ENCODE results near the gene ULK2.
"Not testable (repeated sequence)": the region's sequence is repeated elsewhere in the genome, so short reads cannot be mapped to it uniquely, and the experiment has no call there.

The ULK2 gene

DNA sequence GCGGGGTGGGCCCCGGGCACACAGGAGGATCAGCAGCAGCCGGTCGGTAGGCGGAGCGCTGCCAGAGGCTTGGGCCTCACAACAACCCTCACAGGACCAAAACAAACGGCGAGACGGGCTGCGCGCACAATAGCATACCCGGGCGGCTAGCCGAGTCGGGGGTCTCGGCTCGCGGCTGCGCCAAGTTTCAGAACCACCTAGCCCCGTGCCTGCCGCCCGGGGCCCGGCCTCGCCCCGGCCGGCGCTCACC lies 732 bp downstream of the ULK2 start:
- Histone ChIP-seq H3K27me3 (ENCODE audit: insufficient read depth, insufficient read length) (peaks cover 11% of the 10 kb centered on the region), H3K9ac (ENCODE audit: insufficient read length, low read depth) (peak overlapping the region; percentile 83), H3K36me3 (ENCODE audit: insufficient read depth, insufficient read length, low read length) (no peaks in the 10 kb centered on the region), H3K9me3 (ENCODE audit: insufficient read depth, low read length) (no peaks in the 10 kb centered on the region), H3K4me3 (ENCODE audit: insufficient read length, low read depth) (peak overlapping the region; percentile 60), H3K4me1 (ENCODE audit: insufficient read depth, insufficient read length) (peaks cover 3% of the 10 kb centered on the region)
- DNase-seq (ENCODE audit: low read depth, low spot score) = peak; percentile 30
- TF ChIP-seq ZNF274 (IDR thresholded peaks at IDR 0.05; ENCODE audit: low read depth, low read length) (no peak), SUZ12 (IDR thresholded peaks at IDR 0.05; ENCODE audit: extremely low read depth, insufficient read depth, insufficient read length) (no peak), YY1 (IDR thresholded peaks at IDR 0.05; ENCODE audit: insufficient read depth, insufficient read length) (no peak)

DNA sequence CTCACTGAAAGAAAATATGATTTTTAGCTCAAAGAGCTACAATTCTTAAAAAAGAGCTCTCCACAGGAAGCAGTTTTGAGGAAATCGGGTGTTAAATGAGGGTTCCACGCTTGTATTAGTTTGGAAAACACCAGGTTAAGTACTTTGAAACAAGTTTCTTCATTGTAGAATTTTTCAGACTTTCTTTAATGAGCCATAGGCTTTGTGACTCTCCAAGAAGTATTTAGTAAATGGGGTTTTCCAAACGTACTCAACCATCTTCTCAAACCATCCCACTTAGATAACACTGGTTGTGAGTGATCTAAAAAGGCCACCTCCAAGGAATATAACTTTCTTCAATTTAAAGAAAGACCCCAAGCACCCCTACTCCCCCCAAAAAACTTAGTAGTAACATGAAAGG lies 2.7 kb downstream of the ULK2 start:
- H3K4me1 ChIP-seq (ENCODE audit: insufficient read depth, insufficient read length) = peaks cover 3% of the 10 kb centered on the region
- TF ChIP-seq ZNF274 (IDR thresholded peaks at IDR 0.05; ENCODE audit: low read depth, low read length) (no peak), YY1 (IDR thresholded peaks at IDR 0.05; ENCODE audit: insufficient read depth, insufficient read length) (no peak), SUZ12 (IDR thresholded peaks at IDR 0.05; ENCODE audit: extremely low read depth, insufficient read depth, insufficient read length) (no peak)
- no peak overlapping the region for H3K9ac ChIP-seq (ENCODE audit: insufficient read length, low read depth)
- H3K27me3 ChIP-seq (ENCODE audit: insufficient read depth, insufficient read length) = peaks cover 11% of the 10 kb centered on the region
- no peak for DNase-seq (ENCODE audit: low read depth, low spot score)
- no peaks in the 10 kb centered on the region for H3K36me3 ChIP-seq (ENCODE audit: insufficient read depth, insufficient read length, low read length)
- H3K9me3 ChIP-seq (ENCODE audit: insufficient read depth, low read length) = no peaks in the 10 kb centered on the region
- no peak overlapping the region for H3K4me3 ChIP-seq (ENCODE audit: insufficient read length, low read depth)

DNA sequence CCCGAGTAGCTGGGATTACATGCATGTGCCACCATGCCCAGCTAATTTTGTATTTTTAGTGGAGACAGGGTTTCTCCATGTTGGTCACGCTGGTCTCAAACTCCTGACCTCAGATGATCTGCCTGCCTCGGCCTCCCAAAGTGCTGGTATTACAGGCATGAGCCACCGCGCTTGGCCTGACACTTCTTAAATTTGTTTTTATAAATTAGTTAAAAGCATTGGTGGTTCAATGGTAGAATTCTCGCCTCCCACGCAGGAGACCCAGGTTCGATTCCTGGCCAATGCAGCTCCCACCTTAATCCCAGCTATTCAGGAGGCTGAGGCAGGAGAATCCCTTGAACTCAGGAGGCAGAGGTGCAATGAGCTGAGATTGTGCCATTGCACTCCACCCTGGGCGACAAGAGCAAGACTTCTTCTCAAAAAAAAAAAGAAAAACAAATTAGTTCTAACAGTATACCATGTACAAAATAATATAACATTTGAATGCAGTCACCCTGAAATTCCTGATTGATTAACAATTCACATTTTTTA lies 7.0 kb downstream of the ULK2 start:
- H3K4me1 ChIP-seq (ENCODE audit: insufficient read depth, insufficient read length); H3K9ac ChIP-seq (ENCODE audit: insufficient read length, low read depth); DNase-seq (ENCODE audit: low read depth, low spot score); H3K27me3 ChIP-seq (ENCODE audit: insufficient read depth, insufficient read length); H3K4me3 ChIP-seq (ENCODE audit: insufficient read length, low read depth); H3K9me3 ChIP-seq (ENCODE audit: insufficient read depth, low read length); H3K36me3 ChIP-seq (ENCODE audit: insufficient read depth, insufficient read length, low read length): not testable (repeated sequence)

DNA sequence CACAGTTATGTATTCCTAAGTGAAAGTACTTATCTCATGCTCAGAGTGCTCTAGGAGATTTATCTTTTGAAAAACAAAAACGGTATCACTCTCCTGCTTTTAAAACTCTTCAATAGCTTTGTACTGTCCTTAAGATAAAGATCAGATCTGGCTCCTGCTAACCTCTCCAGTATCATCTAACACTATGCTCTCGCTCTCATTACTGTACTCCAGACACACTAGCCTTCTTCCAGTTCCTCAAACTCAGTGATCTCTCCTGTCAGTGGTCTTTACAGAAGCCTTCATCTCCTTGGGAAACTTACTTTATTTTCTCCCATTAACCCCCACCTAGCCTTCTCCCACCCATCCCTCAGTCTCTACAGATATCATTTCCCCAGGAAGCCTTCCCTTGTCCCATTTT lies 10.1 kb downstream of the ULK2 start:
- DNase-seq (ENCODE audit: low read depth, low spot score) = no peak
- H3K4me3 ChIP-seq (ENCODE audit: insufficient read length, low read depth) = no peak overlapping the region
- no peak overlapping the region for H3K9ac ChIP-seq (ENCODE audit: insufficient read length, low read depth)
- TF ChIP-seq SUZ12 (IDR thresholded peaks at IDR 0.05; ENCODE audit: extremely low read depth, insufficient read depth, insufficient read length) (no peak), ZNF274 (IDR thresholded peaks at IDR 0.05; ENCODE audit: low read depth, low read length) (no peak), YY1 (IDR thresholded peaks at IDR 0.05; ENCODE audit: insufficient read depth, insufficient read length) (no peak)
- peaks cover 3% of the 10 kb centered on the region for H3K36me3 ChIP-seq (ENCODE audit: insufficient read depth, insufficient read length, low read length)
- no peaks in the 10 kb centered on the region for H3K27me3 ChIP-seq (ENCODE audit: insufficient read depth, insufficient read length)
- no peaks in the 10 kb centered on the region for H3K9me3 ChIP-seq (ENCODE audit: insufficient read depth, low read length)
- no peaks in the 10 kb centered on the region for H3K4me1 ChIP-seq (ENCODE audit: insufficient read depth, insufficient read length)

DNA sequence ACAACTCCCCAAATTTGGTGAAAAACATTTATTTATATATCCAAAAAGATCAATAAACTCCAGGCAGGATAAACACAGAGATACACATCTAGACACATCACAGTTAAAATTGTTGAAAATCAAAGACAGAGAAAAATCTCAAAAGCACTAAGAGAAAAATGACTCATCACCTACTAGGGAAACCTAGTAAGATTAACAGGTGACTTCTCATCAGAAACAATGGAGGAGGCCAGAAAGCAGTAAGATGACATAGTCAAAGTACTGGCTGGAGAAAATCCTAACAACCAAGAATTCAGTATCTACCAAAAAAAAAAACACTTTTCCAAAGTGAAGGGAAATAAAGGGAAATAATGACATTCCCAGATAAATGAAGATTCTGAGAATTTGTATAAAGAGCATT lies 33.8 kb downstream of the ULK2 start:
- no peak overlapping the region for H3K9ac ChIP-seq (ENCODE audit: insufficient read length, low read depth)
- DNase-seq (ENCODE audit: low read depth, low spot score) = no peak
- no peaks in the 10 kb centered on the region for H3K9me3 ChIP-seq (ENCODE audit: insufficient read depth, low read length)
- H3K36me3 ChIP-seq (ENCODE audit: insufficient read depth, insufficient read length, low read length) = no peaks in the 10 kb centered on the region
- no peaks in the 10 kb centered on the region for H3K27me3 ChIP-seq (ENCODE audit: insufficient read depth, insufficient read length)
- TF ChIP-seq YY1 (IDR thresholded peaks at IDR 0.05; ENCODE audit: insufficient read depth, insufficient read length) (no peak), SUZ12 (IDR thresholded peaks at IDR 0.05; ENCODE audit: extremely low read depth, insufficient read depth, insufficient read length) (no peak), ZNF274 (IDR thresholded peaks at IDR 0.05; ENCODE audit: low read depth, low read length) (no peak)
- no peaks in the 10 kb centered on the region for H3K4me1 ChIP-seq (ENCODE audit: insufficient read depth, insufficient read length)
- H3K4me3 ChIP-seq (ENCODE audit: insufficient read length, low read depth) = no peak overlapping the region

DNA sequence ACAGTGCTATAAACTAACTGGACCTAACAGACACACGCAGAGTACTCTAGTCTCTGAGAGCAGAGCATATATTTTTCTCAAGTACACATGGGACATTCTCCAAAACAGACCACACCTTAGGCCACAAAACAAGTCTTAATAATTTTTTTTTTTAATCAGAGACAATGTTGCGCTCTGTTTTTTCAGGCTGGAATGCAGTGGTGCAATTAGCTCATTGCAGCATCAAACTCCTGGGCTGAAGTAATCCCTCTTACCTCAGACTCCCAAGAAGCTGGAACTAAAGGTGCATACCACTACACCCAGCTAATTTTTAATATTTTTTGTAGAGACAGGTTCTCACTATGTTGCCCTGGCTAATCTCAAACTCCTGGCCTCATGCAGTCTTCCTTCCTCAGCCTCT lies 37.7 kb downstream of the ULK2 start:
- H3K36me3 ChIP-seq (ENCODE audit: insufficient read depth, insufficient read length, low read length) = no peaks in the 10 kb centered on the region
- peaks cover 3% of the 10 kb centered on the region for H3K4me1 ChIP-seq (ENCODE audit: insufficient read depth, insufficient read length)
- no peak overlapping the region for H3K4me3 ChIP-seq (ENCODE audit: insufficient read length, low read depth)
- DNase-seq (ENCODE audit: low read depth, low spot score) = no peak
- no peaks in the 10 kb centered on the region for H3K27me3 ChIP-seq (ENCODE audit: insufficient read depth, insufficient read length)
- H3K9me3 ChIP-seq (ENCODE audit: insufficient read depth, low read length) = no peaks in the 10 kb centered on the region
- H3K9ac ChIP-seq (ENCODE audit: insufficient read length, low read depth) = no peak overlapping the region
- TF ChIP-seq YY1 (IDR thresholded peaks at IDR 0.05; ENCODE audit: insufficient read depth, insufficient read length) (no peak), SUZ12 (IDR thresholded peaks at IDR 0.05; ENCODE audit: extremely low read depth, insufficient read depth, insufficient read length) (no peak), ZNF274 (IDR thresholded peaks at IDR 0.05; ENCODE audit: low read depth, low read length) (no peak)

DNA sequence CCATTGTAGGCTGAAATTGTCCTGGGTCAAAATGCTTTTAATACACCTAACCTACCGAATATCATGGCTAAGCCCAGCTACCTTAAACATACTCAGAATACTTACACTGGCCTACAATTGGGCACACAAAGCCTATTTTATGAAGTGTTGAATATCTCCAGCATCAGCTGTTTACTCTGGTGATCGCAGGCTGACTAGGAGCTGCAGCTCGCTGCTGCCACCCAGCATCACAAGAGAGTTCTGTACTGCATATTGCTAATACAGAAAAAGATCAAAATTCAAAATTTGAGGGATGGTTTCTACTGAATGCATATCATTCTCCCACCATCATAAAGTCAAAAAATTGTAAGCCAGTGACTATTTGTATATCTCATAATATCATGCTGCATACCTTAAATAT lies 55.3 kb downstream of the ULK2 start:
- Histone ChIP-seq H3K27me3 (ENCODE audit: insufficient read depth, insufficient read length) (no peaks in the 10 kb centered on the region), H3K36me3 (ENCODE audit: insufficient read depth, insufficient read length, low read length) (no peaks in the 10 kb centered on the region), H3K4me3 (ENCODE audit: insufficient read length, low read depth) (no peak overlapping the region), H3K4me1 (ENCODE audit: insufficient read depth, insufficient read length) (no peaks in the 10 kb centered on the region), H3K9me3 (ENCODE audit: insufficient read depth, low read length) (no peaks in the 10 kb centered on the region), H3K9ac (ENCODE audit: insufficient read length, low read depth) (no peak overlapping the region)
- TF ChIP-seq SUZ12 (IDR thresholded peaks at IDR 0.05; ENCODE audit: extremely low read depth, insufficient read depth, insufficient read length) (no peak), YY1 (IDR thresholded peaks at IDR 0.05; ENCODE audit: insufficient read depth, insufficient read length) (no peak), ZNF274 (IDR thresholded peaks at IDR 0.05; ENCODE audit: low read depth, low read length) (no peak)
- DNase-seq (ENCODE audit: low read depth, low spot score) = no peak

DNA sequence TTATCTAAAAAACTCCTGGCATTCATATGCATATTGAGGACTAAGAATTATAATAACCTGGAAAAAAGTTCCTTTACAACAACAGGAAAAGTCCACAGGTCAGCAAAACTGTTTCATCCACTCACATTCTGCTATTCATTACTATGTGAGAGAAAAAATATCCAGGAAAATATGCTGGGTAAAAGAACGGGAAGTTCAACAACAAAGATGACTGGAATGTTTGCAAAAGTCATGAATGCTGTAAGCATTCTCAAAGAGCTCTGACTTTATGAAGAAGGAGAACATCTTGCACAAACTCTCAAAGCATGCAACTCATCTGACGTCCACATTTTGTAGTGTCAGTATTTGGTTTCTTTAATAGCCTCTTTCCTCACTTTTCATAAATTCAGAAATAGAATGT lies 62.7 kb downstream of the ULK2 start:
- Histone ChIP-seq H3K9me3 (ENCODE audit: insufficient read depth, low read length) (no peaks in the 10 kb centered on the region), H3K27me3 (ENCODE audit: insufficient read depth, insufficient read length) (no peaks in the 10 kb centered on the region), H3K4me1 (ENCODE audit: insufficient read depth, insufficient read length) (no peaks in the 10 kb centered on the region), H3K9ac (ENCODE audit: insufficient read length, low read depth) (no peak overlapping the region), H3K36me3 (ENCODE audit: insufficient read depth, insufficient read length, low read length) (peaks cover 5% of the 10 kb centered on the region), H3K4me3 (ENCODE audit: insufficient read length, low read depth) (no peak overlapping the region)
- DNase-seq (ENCODE audit: low read depth, low spot score) = no peak
- no peak for TF ChIP-seq ZNF274 (IDR thresholded peaks at IDR 0.05; ENCODE audit: low read depth, low read length)
- TF ChIP-seq YY1 (IDR thresholded peaks at IDR 0.05; ENCODE audit: insufficient read depth, insufficient read length) = no peak
- no peak for TF ChIP-seq SUZ12 (IDR thresholded peaks at IDR 0.05; ENCODE audit: extremely low read depth, insufficient read depth, insufficient read length)
